HG03060 (cell line): Measurements from ENCODE around the gene MPP7.
"Not testable (repeated sequence)": the region's sequence is repeated elsewhere in the genome, so short reads cannot be mapped to it uniquely, and the experiment has no call there.

Experiments used
- ATAC-seq: cut with Tn5 transposase; IDR thresholded peaks from one replicate; pipeline ENCODE4 v1.9.1; 2021; ENCODE audit warnings: low read depth, moderate number of reproducible peaks; ENCODE audit not compliant: unreplicated experiment

MPP7 gene

DNA sequence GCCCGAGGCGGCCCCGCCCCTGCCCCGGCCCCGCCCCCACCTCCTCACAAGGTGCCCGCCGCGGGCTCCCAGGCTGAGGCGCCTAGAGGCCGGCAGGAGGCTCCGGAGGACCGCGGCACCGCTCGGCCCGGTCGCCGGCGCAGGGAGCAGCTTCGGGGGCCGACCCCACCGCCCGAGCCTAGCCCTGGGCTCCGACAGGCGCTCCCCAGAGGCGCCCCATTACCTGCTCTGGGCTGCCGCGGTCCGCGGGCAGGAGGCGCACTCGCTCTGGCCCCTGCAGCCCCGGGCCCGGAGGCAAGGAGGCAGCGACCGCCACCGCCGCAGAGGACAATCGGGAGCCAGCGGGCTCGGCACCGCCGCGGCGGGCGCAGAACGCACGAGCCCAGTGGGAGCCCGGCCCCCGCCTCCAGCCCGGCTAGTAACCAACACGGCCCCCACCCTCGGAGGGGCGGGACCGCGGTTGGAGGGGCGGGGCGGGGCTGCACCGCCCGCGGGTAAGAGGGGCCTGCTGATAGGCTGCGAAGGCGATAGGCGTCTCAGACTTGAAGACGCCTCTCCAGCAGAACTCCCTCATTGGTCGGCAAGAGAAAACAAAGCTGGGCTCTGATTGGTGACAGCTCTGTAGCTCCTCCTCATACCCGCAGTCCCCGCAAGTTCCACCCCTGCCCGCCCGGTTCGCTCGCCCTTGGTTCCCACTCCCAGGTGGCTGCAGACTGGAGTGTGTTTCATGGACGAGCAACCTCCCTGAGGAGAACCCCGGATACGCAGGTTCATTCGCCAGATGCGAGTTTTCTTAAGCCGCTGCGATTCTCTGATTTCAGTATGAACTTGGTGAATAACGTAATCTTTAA lies at the start of gene MPP7:
MPP7 (minus strand) TSS at position 427 of the 851 bp plus-strand sequence. CDS start 64,460 bp downstream, outside the sequence.
- peak; percentile 100 for ATAC-seq

DNA sequence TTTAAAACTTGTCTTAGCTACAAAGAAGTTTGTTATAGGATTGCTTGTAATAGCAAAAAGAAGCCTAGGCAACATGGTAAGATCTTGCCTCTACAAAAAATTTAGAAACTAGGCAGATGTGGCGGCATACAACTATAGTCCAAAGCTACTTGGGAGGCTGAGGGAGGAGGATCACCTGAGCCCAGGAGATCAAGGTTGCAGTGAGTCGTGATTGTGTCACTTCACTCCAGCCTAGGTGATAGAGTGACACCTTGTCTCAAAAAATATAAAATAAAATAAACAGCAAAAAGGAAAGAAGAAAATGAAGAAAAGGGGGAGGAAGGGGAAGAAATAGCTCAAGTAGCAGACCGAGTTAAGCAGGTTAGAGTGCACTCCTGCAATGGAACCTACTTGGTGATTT lies 47.0 kb upstream of the MPP7 start:
- no peak for ATAC-seq

GRCh38 chr10:28343987-28344895 lies 41.4 kb upstream of the MPP7 start:
- no peak for ATAC-seq

DNA sequence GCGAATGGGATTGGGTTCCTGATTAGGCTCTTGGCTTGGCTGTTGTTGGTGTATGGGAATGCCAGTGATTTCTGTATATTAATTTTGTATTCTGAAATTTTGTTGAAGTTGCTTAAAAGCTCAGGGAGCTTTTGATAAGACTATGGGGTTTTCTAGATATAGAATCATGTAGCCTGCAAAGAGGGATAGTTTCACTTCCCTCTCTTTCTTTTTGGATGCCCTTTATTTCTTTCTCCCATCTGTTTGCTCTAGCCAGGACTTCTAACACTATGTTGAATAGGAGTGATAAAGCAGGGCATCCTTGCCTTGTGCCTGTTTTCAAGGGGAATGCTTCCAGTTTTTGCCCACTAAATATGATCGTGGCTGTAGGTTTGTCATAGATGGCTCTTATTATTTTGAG lies 40.4 kb upstream of the MPP7 start:
- no peak for ATAC-seq

DNA sequence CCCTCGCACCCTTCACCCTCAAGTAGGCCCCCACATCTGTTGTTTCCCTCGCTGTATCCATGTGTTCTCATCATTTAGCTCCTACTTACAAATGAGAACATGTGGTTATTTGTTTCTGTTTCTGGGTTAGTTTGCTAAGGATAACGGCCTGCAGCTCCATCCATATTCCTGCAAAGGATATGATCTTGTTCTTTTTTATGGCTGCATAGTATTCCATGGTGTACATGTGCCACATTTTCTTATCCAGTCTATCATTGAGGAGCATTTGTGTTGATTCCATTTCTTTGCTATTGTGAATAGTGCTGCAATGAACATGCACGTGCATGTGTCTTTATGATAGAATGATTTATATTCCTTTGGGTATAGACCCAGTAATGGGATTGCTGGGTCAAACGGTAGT lies 38.8 kb upstream of the MPP7 start:
- ATAC-seq, result not testable (repeated sequence)

GRCh38 chr10:28332726-28333125 lies 29.9 kb upstream of the MPP7 start:
- ATAC-seq, result no peak

DNA sequence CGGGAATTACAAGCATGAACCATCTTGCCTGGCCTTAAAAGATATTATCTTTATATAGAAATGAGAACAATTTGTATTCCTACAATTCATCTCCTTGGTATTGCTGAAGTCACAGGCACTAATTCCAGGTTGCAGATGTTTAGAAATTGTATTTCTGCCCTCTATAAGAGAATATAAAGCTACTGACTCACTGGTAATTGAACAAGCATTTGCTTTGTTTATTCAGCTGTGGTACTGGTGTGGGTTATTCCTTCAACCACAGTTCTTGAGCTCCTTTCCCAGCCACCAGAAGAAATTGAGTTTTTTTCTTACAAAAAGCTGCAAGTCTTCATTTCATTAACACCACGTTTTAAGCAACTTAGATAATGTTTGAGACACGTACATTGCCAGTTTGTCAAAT lies 29.0 kb upstream of the MPP7 start:
- ATAC-seq, result no peak

DNA sequence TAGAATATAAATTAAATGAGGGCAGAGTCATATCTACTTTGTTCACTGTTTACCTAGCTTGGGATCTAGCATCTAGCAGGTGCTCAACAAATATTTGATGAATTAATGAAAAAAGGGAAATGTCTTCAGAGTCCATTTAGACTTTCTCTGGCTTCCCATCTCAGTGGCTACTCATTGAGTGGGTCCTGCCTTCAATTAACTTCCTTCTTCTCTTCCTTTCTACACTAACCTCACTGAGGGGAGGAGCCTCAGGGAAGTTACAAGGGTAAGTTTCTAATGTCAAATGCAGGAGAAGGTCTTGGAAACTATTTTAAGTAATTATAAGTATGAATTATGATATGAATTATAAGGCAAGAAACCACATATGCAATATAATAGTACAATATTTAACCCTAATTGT lies 28.2 kb upstream of the MPP7 start:
- ATAC-seq, result no peak

DNA sequence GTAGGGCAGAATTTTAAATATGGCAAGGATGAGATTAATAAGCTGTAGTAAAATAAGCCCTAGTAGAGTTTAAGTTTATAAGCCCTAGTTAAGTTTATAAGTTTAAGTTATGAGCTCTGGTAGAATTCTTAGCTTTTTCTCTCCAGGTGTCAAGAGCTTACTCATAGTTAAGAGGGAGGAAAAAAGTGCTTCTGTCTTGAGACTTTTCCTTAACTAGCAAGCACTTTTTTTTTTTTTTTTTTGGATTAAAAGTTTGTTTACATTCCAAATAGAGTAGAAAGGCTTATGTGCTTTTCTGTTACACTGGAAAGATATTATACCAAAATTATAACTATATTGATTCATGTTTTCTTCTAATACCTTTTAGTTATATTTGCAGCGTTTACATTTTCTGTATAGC lies 25.5 kb upstream of the MPP7 start:
- no peak for ATAC-seq

DNA sequence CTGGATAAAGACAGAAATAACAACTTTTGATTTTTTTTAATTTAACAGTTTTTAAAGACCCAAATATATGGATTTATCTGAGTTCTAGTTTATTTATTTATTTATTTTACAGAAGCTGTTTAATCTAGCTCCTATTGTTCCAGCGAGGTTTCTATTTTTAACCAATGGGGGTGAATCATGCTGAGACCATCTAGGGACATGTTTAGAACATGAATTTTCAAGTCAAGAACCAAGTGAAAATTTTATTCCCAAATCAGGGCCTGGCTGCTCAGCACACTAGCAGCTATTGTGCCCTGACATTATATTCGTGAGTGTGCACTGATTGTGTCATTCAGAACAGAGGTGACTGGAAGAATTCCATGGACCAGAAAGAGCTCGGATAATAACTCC lies 24.6 kb upstream of the MPP7 start:
- ATAC-seq, result no peak

DNA sequence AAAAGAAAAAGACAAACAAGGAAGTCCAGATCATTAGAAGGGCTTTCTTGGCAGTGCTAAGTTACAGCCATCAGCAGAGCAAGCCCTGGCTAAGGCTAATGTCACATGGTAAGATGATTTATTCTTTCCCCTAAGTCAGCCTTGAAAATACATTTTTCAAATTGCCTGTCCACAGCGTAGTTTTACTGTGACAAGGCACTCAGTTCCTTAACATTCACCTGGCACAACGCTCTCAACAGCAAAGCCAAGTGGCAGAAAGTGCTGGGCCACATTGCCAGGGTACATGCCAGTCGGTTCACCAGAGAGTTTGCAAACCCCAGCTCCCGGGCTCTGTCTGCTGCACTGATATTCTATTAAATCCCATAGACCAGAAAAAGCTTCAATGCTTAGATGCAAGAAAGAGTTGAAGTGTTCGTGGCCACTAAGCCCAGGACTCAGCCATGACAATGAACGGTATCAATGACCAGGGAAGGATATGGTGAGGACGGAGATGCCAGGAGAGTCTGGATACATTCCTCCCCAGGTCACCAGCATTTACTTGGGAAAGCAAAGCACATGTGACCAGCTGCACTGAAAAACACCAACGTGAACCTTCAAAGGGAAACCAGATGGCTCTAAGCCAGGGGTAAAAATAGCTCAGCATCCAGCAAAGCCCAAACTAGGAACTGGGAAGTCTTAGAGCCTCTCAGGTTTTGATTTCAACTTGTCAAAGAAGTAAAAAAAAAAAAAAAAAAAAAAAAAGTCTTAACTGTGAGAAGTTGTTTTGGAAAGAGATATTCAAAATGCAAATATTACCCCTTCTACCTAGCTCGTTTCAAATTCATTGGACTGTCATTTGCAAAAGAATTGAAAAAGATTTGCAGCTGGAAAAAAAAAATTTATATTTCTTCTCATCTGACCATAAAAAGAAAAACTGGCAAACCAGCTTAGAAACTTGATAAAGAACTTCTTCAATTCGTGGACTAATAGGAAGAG lies 23.9 kb upstream of the MPP7 start:
- ATAC-seq, result no peak

GRCh38 chr10:28320799-28321198 lies 17.9 kb upstream of the MPP7 start:
- ATAC-seq, result no peak

- ATAC-seq, result no peak
These were observed 17.2 kb upstream of the MPP7 start for GRCh38 chr10:28320090-28320489.

GRCh38 chr10:28319061-28319460 lies 16.2 kb upstream of the MPP7 start:
- ATAC-seq, result not testable (repeated sequence)

DNA sequence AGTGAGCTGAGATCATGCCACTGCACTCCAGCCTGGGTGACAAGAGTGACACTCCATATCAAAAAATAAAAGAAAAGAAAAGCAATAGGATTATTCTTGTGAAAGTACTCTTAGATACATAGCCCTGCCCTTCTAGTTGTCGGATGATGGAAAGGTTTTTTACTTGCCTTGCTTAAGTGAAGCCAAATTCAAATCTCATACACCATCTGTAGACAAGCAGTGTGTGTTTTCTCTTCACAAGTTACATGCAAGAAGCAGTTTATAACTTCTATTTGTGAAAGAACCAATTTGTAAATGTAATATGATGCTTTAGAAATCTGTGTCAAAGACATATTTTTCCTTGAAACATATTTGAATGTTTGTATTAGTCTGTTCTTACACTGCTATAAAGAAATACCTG lies 15.8 kb upstream of the MPP7 start:
- ATAC-seq, result no peak

GRCh38 chr10:28317760-28318159 lies 14.9 kb upstream of the MPP7 start:
- no peak for ATAC-seq

DNA sequence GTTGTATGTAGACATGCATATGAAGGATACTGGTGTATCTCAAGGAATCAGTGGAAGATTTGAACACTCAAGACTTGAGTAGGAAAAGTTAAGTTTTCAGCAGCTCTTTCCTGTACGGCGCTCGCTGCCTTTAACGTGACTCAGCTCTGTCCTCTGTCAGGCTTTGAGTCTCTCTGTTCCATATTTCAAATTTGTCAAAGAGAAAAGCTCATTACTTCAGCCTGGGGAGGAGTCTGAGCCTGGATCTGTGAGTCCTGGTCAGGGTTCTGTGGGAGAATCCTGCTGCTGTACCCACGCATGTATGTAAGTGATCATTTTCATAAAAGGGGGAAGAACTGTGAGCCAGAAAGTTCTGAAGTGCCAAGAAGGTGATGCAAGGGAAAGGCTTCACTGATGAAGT lies 13.8 kb upstream of the MPP7 start:
- ATAC-seq, result no peak

- ATAC-seq, result no peak
These were observed 12.3 kb upstream of the MPP7 start for GRCh38 chr10:28315140-28315539.

DNA sequence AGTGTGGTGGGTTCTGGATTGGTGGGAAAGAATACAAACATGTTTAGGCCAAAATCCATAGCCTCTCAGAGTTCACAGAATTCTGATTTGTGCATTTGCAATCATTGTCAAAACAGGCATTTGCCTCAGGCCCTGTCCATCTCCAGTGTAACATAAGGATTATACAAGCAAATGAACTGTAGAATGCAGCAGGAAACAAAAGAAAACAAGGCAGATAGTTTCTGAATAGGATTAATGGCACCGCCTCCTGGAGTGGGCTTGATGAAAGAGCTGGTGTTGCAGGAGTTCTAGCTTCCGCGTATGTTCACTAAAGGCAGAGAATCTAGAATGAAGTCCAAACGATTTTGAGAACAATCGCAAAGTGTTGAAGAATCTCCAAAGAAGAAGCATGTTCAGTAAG lies 11.3 kb upstream of the MPP7 start:
- no peak for ATAC-seq

DNA sequence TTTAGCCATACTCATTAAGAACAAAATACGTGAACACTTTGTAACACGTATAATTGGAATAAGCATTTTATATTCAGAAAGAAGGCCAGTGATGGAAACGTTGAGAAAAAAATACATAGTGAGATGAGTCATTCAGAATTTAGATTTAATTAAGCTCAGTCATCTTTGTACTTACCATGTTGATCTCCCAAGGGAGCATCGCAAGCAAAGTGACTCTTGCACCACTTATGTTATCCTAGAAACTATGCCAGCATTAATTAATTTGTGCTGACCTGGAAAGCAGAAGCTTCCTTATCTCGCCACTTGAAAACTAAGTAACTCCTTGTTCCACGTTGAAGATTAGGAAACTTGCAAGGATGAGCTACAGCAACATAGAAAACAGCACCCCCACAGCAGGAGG lies 9.7 kb upstream of the MPP7 start:
- no peak for ATAC-seq
